UCSD-AML1 (cell line): ENCODE results near the gene CACNA2D2.

ENCODE experiments used
- DNase-seq: peaks from one replicate; lab custom pipeline; 2025; ENCODE audit not compliant: unreplicated experiment; lab: John Stamatoyannopoulos, UW

The CACNA2D2 gene

DNA sequence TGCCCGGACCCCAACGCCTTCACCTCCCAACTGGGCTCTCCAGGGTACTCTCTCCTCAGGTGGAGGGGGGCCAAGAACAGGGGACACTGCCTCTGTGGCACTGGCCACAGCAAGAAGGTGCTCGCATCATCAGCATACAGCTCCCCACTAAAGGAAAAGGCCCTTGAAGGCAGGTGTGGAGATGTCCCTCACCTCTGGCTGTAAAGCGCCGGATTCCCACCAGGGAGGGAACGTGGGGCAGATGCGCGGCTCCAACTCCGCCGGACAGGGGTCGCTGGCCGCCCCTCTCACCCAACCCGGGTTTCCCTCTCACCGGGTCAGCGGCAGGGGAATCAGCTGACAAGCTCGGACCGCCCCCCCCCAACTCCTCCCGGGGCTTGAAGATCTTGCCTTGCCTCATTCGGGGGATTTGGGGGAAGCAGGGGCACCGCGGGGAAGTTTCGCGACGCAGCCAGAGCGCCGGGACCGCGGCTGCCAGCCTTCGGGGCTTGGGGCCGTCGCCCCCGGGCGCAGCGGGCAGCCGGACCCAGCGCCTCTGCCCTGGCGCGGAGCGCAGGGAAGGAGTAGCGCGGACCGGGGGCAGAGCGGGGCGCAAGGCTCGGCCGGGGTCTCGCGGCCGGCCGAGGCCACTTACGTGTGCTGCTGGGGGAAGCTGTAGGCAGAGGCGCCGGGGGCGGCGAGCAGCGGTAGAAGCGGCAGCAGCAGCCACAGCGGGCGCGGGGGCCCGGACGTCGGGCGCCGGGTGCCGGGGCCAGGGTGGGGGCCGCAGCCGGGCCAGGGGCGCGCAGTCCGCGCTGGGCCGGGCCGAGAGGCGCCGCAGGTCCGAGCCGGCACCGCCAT, 630 bp downstream of the CACNA2D2 start:
- DNase-seq: no peak

- DNase-seq: no peak
These were observed 1.2 kb downstream of the CACNA2D2 start for GRCh38 chr3:50502225-50502583.

- no peak for DNase-seq
These were observed 7.6 kb downstream of the CACNA2D2 start for GRCh38 chr3:50495609-50496423.

DNA sequence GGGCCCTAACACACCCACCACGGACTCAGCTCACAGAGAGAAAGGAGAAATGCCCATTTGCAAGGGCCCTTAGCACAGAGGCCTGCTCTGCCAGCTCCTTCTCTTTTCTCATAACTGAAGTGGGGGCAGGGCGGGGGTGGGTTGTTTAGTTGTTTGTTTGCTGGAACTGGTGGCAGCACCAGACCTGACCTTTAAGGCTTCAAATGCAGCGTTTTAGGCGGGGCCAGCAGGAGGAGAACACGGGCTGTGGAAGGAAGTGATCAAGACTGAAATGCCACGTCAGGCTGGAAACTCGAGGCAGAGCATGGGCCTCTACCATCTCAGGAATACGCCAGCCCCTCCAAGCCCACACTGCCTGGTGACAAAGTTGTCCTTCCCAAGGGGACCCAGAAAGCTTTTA, 9.3 kb downstream of the CACNA2D2 start:
- peak; percentile 31 for DNase-seq

- no peak for DNase-seq
These were observed 9.8 kb downstream of the CACNA2D2 start for GRCh38 chr3:50493623-50494022.

DNA sequence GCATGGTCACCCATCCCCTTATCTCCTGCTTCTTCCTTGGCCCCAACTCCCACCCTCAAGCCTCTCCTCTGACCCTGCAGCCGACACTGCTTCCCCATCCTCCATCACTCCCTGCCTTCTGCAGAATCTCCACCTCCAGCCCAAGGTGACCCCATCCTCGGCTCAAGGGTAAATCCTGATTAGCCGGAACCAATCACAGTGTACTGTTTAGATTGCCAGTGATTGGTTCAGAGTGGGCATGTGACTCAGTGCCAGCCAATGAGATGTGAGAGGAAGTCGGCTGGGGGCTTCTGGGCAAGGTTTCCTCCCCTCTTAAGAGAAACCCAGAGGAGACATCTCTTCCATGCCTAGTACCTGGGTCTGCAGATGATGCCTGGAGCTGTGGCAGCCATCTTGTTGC, 10.3 kb downstream of the CACNA2D2 start:
- DNase-seq: no peak

DNA sequence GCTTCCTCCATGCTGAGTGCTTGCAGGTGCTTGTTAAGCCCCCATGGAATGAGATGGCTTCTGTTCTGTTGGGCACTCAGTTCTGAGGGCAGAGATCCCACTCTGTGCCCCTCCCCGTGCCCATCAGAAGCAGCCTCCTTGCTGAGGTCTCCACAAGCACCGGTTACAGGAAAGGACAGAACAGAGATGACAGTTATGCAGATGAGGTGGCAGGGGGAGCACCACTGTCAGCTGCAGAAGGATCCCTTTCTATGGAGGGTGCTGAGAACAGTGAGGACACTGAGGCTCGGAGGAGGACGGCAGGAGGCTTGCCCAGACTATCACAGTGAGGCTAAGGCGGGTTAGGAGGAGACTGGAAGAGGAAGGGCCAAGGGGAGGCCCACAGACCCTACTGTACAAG, 12.4 kb downstream of the CACNA2D2 start:
- no peak for DNase-seq

- DNase-seq: peak; percentile 26
These were observed 13.0 kb downstream of the CACNA2D2 start for GRCh38 chr3:50490424-50490823.

GRCh38 chr3:50487181-50487580, 16.3 kb downstream of the CACNA2D2 start:
- no peak for DNase-seq

- no peak for DNase-seq
These were observed 17.1 kb downstream of the CACNA2D2 start for GRCh38 chr3:50486219-50486888.

- DNase-seq: no peak
These were observed 18.7 kb downstream of the CACNA2D2 start for GRCh38 chr3:50484722-50485121.

DNA sequence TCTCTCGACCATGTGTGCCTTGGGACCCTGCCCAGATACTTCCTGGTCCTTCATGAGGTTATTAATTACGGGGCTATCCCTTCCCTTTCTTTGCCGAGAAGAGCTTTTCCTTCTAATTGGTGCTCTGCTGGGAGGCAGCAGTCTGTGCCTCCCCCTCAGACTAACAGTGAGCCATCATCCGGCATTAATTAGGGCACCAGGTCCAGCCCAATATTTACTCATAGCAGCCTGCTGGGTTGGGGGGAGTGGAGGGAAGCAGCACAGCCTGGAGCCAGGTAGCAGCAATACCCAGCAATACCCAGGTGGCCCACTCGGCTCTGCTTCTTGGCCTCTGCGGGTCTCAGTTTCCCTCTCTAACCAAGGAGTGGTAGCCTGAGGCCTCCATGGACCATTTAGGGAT, 20.1 kb downstream of the CACNA2D2 start:
- no peak for DNase-seq

GRCh38 chr3:50481992-50482391, 21.4 kb downstream of the CACNA2D2 start:
- DNase-seq: peak; percentile 50

DNA sequence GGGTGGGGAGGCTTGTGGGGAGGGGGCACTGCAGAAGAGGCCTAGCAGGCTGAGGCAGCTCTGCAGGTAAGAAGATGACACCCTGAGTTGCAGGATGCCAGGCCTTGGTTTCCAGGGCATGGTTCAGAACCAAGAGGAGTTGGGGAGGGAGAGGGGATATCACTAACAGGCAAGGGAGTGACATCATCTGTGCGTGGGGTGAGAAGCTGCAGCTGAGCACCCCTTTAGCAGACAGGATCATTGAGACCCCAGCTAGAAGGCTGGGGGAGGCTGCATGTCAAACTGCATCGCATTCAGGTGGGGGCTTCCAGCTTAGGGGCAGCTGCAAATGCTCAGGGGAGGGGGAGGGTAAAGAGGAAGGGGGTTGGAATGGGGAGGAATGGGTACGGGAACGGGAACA, 23.0 kb downstream of the CACNA2D2 start:
- no peak for DNase-seq

DNA sequence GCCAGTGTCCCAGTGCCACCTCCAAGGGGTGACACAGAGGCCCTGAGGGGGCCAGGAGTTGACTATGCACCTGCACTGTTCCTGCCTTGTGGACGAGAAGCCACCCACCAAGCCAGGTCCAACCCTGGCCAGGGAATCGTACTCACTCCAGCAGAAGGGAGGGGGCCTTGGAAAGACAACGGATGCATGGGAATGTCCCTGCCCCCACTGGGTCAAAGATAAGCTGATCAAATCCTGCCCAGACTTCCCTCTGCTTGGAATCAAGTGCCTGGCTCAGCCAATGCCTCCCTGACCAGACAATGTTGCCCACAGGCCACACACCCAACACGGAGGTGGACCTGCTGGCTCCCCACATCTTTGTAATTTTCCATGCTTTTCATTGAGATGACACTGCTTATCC, 23.9 kb downstream of the CACNA2D2 start:
- no peak for DNase-seq

GRCh38 chr3:50478671-50479260, 24.7 kb downstream of the CACNA2D2 start:
- no peak for DNase-seq

GRCh38 chr3:50478051-50478450, 25.4 kb downstream of the CACNA2D2 start:
- DNase-seq: no peak

- no peak for DNase-seq
These were observed 28.1 kb downstream of the CACNA2D2 start for GRCh38 chr3:50475348-50475747.

DNA sequence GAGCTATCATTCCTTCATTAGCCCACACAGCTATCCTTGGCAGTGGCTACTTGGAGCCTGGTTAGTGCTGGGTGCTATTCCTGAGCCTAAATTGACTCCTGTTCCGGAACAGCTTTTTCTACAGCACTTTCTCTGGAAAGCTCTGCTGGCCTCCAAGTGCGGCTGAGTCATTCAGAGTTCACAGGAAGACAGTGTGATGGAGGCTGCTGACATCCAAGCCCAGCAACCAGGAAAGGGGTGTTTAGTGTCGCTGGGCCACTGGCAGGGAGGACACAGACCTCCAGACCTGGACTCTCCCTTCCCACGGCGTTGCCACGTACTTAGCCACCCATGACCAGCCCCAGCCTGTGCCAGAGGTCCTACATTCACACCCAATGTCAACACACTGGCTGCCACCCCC, 28.7 kb downstream of the CACNA2D2 start:
- peak; percentile 37 for DNase-seq

DNA sequence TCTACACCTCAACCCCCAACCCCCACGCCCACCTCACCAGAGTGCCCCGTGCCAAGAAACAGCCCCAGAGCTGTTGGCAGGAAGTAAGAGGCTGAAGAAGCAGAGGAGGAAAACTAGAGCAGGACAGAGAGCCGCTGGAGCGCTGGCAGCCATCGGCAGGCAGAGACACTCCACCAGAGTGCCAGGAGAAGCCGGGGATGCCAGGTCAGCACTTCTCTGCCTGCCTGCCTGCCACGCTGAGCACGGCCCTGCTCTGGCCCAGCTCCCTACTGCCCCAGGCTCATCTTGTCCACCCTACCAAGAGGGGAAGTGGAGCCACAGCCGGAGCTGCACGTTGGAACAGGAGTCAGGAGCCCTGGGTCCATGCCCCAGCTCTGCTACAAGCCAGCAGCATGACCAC, 29.7 kb downstream of the CACNA2D2 start:
- no peak for DNase-seq

- no peak for DNase-seq
These were observed 30.5 kb downstream of the CACNA2D2 start for GRCh38 chr3:50472958-50473357.
